ENCODE measurements around the gene PRMT5.

The PRMT5 gene

DNA sequence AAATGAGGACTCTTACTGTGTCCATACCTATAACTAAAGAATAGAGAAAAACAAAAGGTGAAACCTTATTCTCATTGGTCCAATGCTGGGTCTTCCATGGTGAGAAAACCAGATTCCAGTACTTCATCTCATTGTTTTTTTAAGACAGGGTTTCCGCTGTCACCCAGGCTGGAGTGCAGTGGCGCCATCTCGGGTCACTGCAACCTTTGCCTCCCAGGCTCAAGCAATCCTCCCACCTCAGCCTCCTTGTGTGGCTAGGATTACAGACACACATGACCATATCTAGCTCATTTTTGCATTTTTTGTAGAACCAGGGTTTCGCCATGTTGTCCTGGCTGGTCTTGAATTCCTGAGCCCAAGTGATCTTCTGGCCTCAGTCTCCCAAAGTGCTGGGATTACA lies 23.5 kb downstream of the PRMT5 start:
- DNase-seq (ENCODE audit: extremely low read depth, low read depth) = no peak

DNA sequence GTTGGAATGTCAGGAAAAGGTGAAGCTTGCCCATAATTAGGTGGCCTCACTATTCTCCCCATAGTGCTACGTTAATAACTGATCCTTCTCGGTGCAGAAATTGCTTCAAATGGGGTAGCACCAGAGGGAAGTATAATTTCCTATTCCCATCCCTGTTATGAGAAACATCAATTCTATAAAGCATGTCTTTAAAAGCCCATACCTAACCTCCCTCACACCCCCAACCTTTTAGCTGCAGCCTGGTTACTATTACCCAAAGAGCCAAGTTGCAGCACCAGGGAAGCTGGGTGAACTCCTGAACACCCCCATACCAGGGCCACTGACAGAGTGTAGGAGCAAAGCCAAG lies 25.5 kb downstream of the PRMT5 start:
- TF ChIP-seq, protein P1, sequence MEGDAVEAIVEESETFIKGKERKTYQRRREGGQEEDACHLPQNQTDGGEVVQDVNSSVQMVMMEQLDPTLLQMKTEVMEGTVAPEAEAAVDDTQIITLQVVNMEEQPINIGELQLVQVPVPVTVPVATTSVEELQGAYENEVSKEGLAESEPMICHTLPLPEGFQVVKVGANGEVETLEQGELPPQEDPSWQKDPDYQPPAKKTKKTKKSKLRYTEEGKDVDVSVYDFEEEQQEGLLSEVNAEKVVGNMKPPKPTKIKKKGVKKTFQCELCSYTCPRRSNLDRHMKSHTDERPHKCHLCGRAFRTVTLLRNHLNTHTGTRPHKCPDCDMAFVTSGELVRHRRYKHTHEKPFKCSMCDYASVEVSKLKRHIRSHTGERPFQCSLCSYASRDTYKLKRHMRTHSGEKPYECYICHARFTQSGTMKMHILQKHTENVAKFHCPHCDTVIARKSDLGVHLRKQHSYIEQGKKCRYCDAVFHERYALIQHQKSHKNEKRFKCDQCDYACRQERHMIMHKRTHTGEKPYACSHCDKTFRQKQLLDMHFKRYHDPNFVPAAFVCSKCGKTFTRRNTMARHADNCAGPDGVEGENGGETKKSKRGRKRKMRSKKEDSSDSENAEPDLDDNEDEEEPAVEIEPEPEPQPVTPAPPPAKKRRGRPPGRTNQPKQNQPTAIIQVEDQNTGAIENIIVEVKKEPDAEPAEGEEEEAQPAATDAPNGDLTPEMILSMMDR (IDR thresholded peaks at IDR 0.05; ENCODE audit: low read depth, low read length) = no peak
- no peak for DNase-seq (ENCODE audit: extremely low read depth, low read depth)

More for the DNA sequence above, 23.5 kb downstream of the PRMT5 start:
- TF ChIP-seq, protein P1 (IDR thresholded peaks at IDR 0.05; ENCODE audit: low read depth, low read length) = no peak

DNA sequence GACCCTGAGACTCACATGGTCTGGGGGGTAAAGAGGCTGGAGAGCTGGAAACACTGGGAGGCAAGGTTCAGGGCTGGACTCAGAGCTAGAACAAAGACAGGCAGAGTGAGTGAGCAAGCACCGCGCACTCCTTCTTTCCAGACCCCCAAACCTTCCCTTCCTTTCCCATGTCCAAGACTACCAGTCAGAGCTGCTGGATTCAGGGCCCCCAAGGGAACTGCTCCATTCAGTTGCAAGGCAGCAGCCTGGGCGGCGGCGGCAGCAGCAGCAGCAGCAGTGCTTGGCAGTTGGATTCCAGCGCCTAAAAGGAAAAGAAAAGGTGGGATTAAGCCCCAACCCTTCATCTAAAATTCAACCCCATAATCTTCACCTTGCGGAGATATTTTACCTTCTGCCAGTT lies 27.4 kb downstream of the PRMT5 start:
- TF ChIP-seq, protein P1 (IDR thresholded peaks at IDR 0.05; ENCODE audit: low read depth, low read length) = no peak
- DNase-seq (ENCODE audit: extremely low read depth, low read depth) = no peak

DNA sequence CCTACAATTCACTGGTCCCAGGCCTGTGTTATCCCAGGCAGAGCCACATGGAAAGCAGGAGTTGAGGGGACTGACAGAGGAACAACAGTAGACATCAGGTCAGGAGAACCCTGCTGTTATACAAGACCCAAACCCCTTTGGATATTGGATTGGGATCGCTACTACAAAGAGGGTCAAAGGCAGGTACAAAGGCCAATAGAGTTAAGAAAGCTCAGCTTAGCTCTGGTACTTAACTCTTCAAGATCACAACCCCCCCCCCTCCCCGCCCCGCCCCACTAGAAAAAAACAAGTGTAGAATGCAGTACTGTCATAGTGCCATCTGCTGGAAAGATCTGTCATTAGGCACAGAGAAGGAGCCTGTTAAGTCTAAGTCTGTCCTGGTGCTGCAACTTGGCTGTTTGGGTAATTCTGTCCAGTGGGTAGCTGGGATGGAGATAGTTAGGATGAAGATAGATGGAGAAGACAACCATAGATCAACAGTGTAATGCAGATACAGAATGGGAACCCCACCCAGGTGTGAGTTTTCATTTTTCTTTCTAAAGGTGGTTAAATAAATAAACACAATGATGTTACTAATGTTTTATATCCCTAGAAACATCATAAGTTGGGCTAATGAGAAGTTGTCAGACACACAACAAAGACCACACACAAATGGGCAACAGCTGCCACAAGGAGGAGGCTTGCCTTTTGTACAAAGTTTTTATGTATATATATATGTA lies 28.9 kb downstream of the PRMT5 start:
- TF ChIP-seq, protein P1 (IDR thresholded peaks at IDR 0.05; ENCODE audit: low read depth, low read length) = peak; percentile 65

DNA sequence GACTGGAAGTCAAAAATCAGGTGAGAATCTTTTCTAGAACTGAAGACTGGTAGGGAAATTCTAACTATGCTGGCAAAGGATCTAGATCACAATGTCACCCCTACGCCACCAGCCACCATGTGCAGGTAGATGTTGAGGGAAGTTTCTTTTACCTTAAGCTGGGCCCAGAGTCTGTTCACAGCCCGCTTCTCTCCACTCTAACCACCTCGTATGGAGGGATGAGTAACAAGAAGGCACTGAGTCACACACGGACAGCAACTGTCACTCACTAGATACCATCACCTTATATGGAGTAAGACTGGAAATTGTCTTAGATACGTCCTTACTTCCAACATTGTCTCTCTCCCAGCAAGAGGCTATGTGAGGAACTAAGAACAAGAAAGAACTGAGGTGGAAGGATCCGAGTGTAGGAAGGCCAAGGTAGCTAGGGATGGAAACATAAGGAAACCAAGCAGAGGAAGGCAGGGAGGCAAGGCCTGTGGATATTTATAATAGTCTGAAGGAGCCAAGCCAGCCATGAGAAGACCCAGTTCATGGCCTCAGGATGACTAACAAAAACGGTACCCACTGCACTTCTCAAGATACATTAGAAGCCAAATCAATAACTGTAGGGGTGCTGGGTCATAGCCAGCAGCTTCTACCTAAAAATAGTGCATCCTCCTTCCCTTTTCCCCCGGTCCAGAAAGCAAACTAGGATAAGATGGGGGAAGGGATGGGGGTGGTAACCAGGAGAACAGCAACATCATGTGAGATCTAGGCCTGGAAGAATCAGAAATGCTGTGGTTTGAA lies 30.7 kb downstream of the PRMT5 start:
- TF ChIP-seq, protein P1 (IDR thresholded peaks at IDR 0.05; ENCODE audit: low read depth, low read length) = no peak
- no peak for DNase-seq (ENCODE audit: extremely low read depth, low read depth)

More for the DNA sequence above, 28.9 kb downstream of the PRMT5 start:
- no peak for DNase-seq (ENCODE audit: extremely low read depth, low read depth)

DNA sequence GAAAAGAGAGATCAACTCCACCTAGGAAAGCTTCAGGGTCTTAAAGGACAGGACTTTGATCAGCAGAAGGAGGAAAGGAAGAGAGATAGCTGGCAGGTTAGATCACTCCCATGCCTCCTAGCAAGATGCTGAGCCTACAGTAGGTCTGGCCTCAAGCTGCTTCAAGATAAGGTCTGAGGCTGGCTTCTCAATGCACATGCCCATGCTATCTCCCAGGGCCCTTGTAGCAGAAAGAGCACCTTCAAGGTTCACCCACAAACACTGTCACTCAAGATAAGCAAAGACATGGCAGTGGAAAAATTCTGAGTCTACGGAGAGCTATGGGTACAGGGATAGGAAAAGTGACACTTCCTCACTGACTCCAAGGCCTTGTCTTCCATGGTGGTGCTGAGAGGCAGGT lies 31.8 kb downstream of the PRMT5 start:
- no peak for DNase-seq (ENCODE audit: extremely low read depth, low read depth)
- TF ChIP-seq, protein P1 (IDR thresholded peaks at IDR 0.05; ENCODE audit: low read depth, low read length) = no peak

DNA sequence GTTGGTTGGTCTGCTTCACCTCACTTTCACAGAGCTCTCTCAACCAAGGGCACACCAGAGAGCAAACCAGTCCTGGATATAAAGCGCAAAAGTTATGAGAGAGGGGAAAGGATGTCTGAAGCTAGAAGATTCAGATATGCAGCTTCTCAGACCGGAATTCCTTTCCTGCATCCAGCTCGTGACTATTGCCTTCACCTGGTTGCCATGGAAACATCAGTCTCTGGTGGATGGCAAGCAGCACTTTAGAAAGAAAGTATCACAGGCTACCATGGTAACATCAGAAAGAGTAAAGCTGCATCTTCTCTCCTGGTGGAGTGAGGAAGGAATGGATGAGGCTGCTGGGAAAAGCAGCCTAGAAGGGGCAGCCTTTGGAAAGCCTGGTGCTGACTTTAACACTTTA lies 32.4 kb downstream of the PRMT5 start:
- TF ChIP-seq, protein P1 (IDR thresholded peaks at IDR 0.05; ENCODE audit: low read depth, low read length) = no peak
- DNase-seq (ENCODE audit: extremely low read depth, low read depth) = no peak
